Measurements from ENCODE around the gene DYNLT1. TPM values are rescaled to one million over a fixed set of nuclear protein-coding genes. Genes with fewer than 3 reads are reported as not detected.
"Not testable (repeated sequence)": the region's sequence is repeated elsewhere in the genome, so short reads cannot be mapped to it uniquely, and the experiment has no call there.

Gene DYNLT1
- total and polyA plus RNA-seq, 2 of the 13 experiments (the other 11 are each of a cell fraction or from before 2014, with no cell fraction given) = 108 to 171 TPM

DNA sequence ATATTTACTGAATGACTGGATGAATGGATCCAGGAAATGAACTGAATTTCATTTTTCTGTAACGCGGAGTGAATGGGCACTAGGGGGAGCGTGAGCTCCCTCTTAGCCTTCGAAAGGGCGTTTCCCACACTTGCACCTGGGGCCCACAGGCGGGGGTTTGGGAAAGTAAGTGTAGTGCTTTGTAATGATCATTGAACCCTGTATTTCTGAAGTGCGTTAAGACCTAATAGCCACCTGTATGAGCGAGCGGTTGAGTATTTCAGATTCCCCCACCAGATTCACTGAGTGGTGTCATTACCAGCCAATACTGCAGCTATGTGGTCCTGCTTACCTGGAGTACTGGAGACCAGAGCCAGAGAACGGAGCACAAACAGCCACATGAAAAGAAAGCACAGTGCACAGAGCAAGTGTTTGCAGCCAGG lies 15.8 kb upstream of the DYNLT1 start (continued):
- TF ChIP-seq, protein P1, sequence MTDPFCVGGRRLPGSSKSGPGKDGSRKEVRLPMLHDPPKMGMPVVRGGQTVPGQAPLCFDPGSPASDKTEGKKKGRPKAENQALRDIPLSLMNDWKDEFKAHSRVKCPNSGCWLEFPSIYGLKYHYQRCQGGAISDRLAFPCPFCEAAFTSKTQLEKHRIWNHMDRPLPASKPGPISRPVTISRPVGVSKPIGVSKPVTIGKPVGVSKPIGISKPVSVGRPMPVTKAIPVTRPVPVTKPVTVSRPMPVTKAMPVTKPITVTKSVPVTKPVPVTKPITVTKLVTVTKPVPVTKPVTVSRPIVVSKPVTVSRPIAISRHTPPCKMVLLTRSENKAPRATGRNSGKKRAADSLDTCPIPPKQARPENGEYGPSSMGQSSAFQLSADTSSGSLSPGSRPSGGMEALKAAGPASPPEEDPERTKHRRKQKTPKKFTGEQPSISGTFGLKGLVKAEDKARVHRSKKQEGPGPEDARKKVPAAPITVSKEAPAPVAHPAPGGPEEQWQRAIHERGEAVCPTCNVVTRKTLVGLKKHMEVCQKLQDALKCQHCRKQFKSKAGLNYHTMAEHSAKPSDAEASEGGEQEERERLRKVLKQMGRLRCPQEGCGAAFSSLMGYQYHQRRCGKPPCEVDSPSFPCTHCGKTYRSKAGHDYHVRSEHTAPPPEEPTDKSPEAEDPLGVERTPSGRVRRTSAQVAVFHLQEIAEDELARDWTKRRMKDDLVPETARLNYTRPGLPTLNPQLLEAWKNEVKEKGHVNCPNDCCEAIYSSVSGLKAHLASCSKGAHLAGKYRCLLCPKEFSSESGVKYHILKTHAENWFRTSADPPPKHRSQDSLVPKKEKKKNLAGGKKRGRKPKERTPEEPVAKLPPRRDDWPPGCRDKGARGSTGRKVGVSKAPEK (CRISPR knock-in tag; IDR thresholded peaks at IDR 0.05; ENCODE audit: borderline replicate concordance) = no peak
- TF ChIP-seq ADNP (CRISPR knock-in tag; IDR thresholded peaks at IDR 0.05) = no peak
- no peak for TF ChIP-seq ZNF570 (CRISPR knock-in tag; IDR thresholded peaks at IDR 0.05; ENCODE audit: borderline replicate concordance)
- no peak for TF ChIP-seq ZSCAN22 (CRISPR knock-in tag; IDR thresholded peaks at IDR 0.05)
- TF ChIP-seq ZNF550 (CRISPR knock-in tag; IDR thresholded peaks at IDR 0.05; ENCODE audit: borderline replicate concordance) = no peak
- no peak for TF ChIP-seq ZNF737 (CRISPR knock-in tag; IDR thresholded peaks at IDR 0.05; ENCODE audit: borderline replicate concordance)
- TF ChIP-seq, protein P2, sequence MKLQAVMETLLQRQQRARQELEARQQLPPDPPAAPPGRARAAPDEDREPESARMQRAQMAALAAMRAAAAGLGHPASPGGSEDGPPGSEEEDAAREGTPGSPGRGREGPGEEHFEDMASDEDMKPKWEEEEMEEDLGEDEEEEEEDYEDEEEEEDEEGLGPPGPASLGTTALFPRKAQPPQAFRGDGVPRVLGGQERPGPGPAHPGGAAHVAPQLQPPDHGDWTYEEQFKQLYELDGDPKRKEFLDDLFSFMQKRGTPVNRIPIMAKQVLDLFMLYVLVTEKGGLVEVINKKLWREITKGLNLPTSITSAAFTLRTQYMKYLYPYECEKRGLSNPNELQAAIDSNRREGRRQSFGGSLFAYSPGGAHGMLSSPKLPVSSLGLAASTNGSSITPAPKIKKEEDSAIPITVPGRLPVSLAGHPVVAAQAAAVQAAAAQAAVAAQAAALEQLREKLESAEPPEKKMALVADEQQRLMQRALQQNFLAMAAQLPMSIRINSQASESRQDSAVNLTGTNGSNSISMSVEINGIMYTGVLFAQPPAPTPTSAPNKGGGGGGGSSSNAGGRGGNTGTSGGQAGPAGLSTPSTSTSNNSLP (IDR thresholded peaks at IDR 0.05; ENCODE audit: low read depth, low read length) = 0 out of 2 replicates have a peak, but pooled peaks have one; percentile 15

DNA sequence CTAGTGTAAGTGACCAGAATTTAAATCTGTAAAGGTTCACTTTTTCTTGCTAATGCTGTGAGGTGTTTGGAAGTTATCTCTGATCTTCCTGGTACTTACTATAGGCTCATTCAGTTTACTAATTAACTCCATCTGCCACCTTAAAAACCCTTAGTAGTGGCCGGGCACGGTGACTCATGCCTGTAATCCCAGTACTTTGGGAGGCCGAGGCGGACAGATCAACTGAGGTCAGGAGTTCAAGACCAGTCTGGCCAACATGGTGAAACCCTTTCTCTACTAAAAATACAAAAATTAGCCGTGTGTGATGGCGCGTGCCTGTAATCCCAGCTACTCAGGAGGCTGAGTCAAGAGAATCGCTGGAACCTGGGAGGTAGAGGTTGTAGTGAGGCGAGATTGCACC lies 12.4 kb upstream of the DYNLT1 start:
- CTCF ChIA-PET (ENCODE audit: low intra/inter-chr PET ratio, low total read pairs); H2AFZ ChIP-seq (ENCODE audit: low read length); intact Hi-C loops (cut with micrococcal nuclease; ENCODE audit: unreplicated experiment); H3K4me3 ChIP-seq (replicated peaks in 1 of 3; ENCODE audit: insufficient read depth in 1 of 3, low read depth in 2 of 3, low read length in 3 of 3); H3K9me3 ChIP-seq (ENCODE audit: low read length); H3K27ac ChIP-seq (ENCODE audit: extremely low read length, insufficient read depth, low read length); POLR2A ChIA-PET; H3K9ac ChIP-seq (ENCODE audit: insufficient read depth, low read depth, low read length); H4K20me1 ChIP-seq (ENCODE audit: insufficient read depth, low read length); H3K36me3 ChIP-seq (replicated peaks in 1 of 2; ENCODE audit: control insufficient read depth in 1 of 2, insufficient read depth in 2 of 2, low read length in 2 of 2); H3K79me2 ChIP-seq (ENCODE audit: insufficient read depth, low read length); BruUV-seq (replicated peaks); in situ Hi-C loops (cut with HindIII; ENCODE audit: extremely low pct_ligation_motif_present, low pct_unique_long_range_greater_than_20kb): not testable (repeated sequence)
- Histone ChIP-seq H3K27me3 (ENCODE audit: control insufficient read depth in 1 of 2, insufficient read depth in 2 of 2, low read length in 2 of 2) (peaks cover 0 to 34% of the 10 kb centered on the region in 2 experiments; a peak in 2 of 5 replicates), H3K4me1 (ENCODE audit: insufficient read depth, low read length) (peaks cover 40% of the 10 kb centered on the region), H3K4me2 (ENCODE audit: low read depth, low read length) (peak overlapping the region; percentile 6; the same call in 1 of the 2 replicates)
- peak; percentile 43 for DNase-seq (ENCODE audit: low spot score)
- 4% methylated on average over 9 of the region's 9 CpGs for WGBS (ENCODE audit: low lambda C conversion rate)
- FAIRE-seq = peak; percentile 48
- peak; percentile 16 for ATAC-seq
- TF ChIP-seq SAP130 (CRISPR knock-in tag; IDR thresholded peaks at IDR 0.05; ENCODE audit: low read depth) (peak; percentile 23; the same call in 1 of the 2 replicates), TCF7 (IDR thresholded peaks at IDR 0.05; ENCODE audit: low read depth) (peak; percentile 54; the same call in 1 of the 2 replicates), JUNB (CRISPR knock-in tag; IDR thresholded peaks at IDR 0.05; ENCODE audit: borderline replicate concordance) (0 out of 2 replicates have a peak, but pooled peaks have one; percentile 25), RXRB (CRISPR knock-in tag; IDR thresholded peaks at IDR 0.05; ENCODE audit: borderline replicate concordance) (peak; percentile 23; the same call in 1 of the 2 replicates), SKI (IDR thresholded peaks at IDR 0.05; ENCODE audit: partially characterized antibody) (peak; percentile 64), NR2F1 (CRISPR knock-in tag; IDR thresholded peaks at IDR 0.05) (peak in 1 of 2 experiments; percentile 44; a peak in 2 of 4 replicates), RXRA (CRISPR knock-in tag; IDR thresholded peaks at IDR 0.05) (peak; percentile 78; the same call in 1 of the 2 replicates)
- TF ChIP-seq, protein P3, sequence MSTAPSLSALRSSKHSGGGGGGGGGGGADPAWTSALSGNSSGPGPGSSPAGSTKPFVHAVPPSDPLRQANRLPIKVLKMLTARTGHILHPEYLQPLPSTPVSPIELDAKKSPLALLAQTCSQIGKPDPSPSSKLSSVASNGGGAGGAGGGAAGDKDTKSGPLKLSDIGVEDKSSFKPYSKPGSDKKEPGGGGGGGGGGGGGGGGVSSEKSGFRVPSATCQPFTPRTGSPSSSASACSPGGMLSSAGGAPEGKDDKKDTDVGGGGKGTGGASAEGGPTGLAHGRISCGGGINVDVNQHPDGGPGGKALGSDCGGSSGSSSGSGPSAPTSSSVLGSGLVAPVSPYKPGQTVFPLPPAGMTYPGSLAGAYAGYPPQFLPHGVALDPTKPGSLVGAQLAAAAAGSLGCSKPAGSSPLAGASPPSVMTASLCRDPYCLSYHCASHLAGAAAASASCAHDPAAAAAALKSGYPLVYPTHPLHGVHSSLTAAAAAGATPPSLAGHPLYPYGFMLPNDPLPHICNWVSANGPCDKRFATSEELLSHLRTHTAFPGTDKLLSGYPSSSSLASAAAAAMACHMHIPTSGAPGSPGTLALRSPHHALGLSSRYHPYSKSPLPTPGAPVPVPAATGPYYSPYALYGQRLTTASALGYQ (CRISPR knock-in tag; IDR thresholded peaks at IDR 0.05) = peak; percentile 40; the same call in 1 of the 2 replicates
- TF ChIP-seq, protein P4, sequence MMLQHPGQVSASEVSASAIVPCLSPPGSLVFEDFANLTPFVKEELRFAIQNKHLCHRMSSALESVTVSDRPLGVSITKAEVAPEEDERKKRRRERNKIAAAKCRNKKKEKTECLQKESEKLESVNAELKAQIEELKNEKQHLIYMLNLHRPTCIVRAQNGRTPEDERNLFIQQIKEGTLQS (CRISPR knock-in tag; IDR thresholded peaks at IDR 0.05) = peak; percentile 81
